Choroid plexus epithelial cell (primary cell): ENCODE results near the gene SLC25A42.
"Not testable (repeated sequence)": the region's sequence is repeated elsewhere in the genome, so short reads cannot be mapped to it uniquely, and the experiment has no call there.

Experiments
- DNase-seq: peaks from one replicate; pipeline ENCODE4 v3.0.0-alpha.2; 2010; ENCODE audit warnings: low read depth
- H3K4me3 ChIP-seq: 2 replicates; pipeline ENCODE4 v1.5.1; 2011; ENCODE audit warnings: low read depth, mild to moderate bottlenecking, control low read depth, low read length, moderate library complexity
- CTCF ChIP-seq: conservative IDR thresholded peaks from 2 replicates; pipeline ENCODE4 v1.5.1; 2011; ENCODE audit warnings: low read depth, mild to moderate bottlenecking, control low read depth, inconsistent platforms, low read length, moderate library complexity

The SLC25A42 gene

GRCh38 chr19:19145684-19146608 is 82.2 kb downstream of the SLC25A42 start:
- TF ChIP-seq CTCF = peak; percentile 91
- peak overlapping the region; percentile 30 for H3K4me3 ChIP-seq
- peak; percentile 62 for DNase-seq

- TF ChIP-seq CTCF = no peak
- no peak overlapping the region for H3K4me3 ChIP-seq
- no peak for DNase-seq
Measured at GRCh38 chr19:19146865-19147264, 83.1 kb downstream of the SLC25A42 start.

- no peak for DNase-seq
- TF ChIP-seq CTCF = no peak
- H3K4me3 ChIP-seq = no peak overlapping the region
Measured at GRCh38 chr19:19147344-19147743, 83.5 kb downstream of the SLC25A42 start.

- H3K4me3 ChIP-seq, DNase-seq: not testable (repeated sequence)
Measured at GRCh38 chr19:19148504-19148903, 84.7 kb downstream of the SLC25A42 start.

GRCh38 chr19:19149435-19149834 is 85.6 kb downstream of the SLC25A42 start:
- DNase-seq = no peak
- no peak for TF ChIP-seq CTCF
- H3K4me3 ChIP-seq = no peak overlapping the region

- TF ChIP-seq CTCF = no peak
- no peak overlapping the region for H3K4me3 ChIP-seq
- no peak for DNase-seq
Measured at GRCh38 chr19:19151418-19151817, 87.6 kb downstream of the SLC25A42 start.

- H3K4me3 ChIP-seq = no peak overlapping the region
- no peak for TF ChIP-seq CTCF
- no peak for DNase-seq
Measured at GRCh38 chr19:19152668-19153384, 89.0 kb downstream of the SLC25A42 start.
